HG02973 (cell line): Measurements from ENCODE around the gene GALNT7.
A peak's percentile ranks its signal among the peaks of the same experiment; 100 is the strongest.
"Not testable (repeated sequence)": the region's sequence is repeated elsewhere in the genome, so short reads cannot be mapped to it uniquely, and the experiment has no call there.

Experiments
- ATAC-seq: cut with Tn5 transposase; IDR thresholded peaks from one replicate; pipeline ENCODE4 v1.9.1; 2021; ENCODE audit warnings: moderate library complexity; ENCODE audit not compliant: unreplicated experiment

GALNT7 gene, protein sequence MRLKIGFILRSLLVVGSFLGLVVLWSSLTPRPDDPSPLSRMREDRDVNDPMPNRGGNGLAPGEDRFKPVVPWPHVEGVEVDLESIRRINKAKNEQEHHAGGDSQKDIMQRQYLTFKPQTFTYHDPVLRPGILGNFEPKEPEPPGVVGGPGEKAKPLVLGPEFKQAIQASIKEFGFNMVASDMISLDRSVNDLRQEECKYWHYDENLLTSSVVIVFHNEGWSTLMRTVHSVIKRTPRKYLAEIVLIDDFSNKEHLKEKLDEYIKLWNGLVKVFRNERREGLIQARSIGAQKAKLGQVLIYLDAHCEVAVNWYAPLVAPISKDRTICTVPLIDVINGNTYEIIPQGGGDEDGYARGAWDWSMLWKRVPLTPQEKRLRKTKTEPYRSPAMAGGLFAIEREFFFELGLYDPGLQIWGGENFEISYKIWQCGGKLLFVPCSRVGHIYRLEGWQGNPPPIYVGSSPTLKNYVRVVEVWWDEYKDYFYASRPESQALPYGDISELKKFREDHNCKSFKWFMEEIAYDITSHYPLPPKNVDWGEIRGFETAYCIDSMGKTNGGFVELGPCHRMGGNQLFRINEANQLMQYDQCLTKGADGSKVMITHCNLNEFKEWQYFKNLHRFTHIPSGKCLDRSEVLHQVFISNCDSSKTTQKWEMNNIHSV

DNA sequence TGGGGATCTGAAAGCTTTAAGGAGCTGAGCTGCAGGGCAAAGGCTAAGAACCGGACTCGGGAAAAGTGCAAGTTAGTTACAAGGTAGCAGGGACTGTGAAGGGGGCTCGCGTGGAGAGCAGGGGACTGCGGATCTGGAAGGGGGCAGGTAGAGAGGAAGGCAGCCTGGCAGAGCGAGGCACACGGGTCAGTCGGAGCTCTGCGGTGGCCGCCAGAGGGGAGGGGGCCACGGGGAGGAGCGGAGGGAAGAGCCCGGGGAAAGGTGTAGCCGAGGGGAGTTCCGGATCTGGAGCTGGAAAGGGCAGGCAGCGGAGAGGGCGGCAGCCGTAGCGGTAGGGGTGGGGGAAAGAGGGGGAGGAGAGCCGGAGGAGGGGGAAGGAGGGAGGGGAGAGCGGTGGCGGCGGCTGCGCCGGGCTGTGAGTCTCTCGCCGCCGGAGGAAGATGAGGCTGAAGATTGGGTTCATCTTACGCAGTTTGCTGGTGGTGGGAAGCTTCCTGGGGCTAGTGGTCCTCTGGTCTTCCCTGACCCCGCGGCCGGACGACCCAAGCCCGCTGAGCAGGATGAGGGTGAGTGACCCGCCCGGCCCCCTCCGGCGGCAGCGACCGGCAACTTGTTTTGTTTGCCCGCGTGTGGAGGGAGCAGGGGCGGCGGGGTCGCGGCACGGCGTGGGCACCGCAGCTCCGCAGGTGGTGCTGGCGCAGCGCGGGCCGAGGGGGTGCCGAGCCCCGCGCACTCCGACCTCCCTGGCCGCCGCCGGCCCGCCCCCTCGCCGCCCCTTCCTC lies at the start of gene GALNT7:
Gene GALNT7 (plus strand): TSS at position 416 of the 782 bp plus-strand sequence. CDS start 25 bp downstream, at position 441.
- ATAC-seq, result peak; percentile 32

DNA sequence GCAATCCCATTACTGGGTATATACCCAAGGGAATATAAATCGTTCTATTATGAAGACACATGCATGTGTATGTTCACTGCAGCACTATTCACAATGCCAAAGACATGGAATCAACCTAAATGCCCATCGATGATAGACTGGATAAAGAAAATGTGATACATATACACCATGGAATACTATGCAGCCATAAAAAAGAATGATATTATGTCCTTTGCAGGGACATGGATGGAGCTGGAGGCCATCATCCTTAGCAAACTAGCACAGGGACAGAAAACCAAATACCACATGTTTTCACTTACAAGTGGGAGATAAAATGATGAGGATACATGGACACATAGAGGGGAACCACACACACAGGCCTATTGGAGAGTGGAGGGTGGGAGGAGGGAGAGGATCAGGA lies 49.8 kb upstream of the GALNT7 start:
- ATAC-seq, result not testable (repeated sequence)

DNA sequence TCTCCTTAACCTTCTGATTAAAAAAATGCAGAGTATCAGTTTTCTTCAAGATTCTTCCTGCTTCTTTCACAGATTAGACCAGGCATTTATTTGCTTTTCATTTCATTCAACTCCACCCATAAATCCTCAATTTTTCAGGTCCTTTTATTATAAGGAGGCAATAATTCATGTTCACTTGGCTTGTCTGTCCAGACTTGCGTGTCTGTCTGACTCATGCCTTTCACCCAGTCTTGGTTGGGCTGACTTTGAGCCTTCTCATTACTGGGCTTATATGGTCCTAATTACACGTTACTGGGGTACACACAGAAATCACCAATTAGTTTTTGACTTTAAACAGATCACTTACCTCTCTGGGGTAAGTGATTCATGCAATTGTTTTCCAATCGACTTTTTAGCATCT lies 48.8 kb upstream of the GALNT7 start:
- no peak for ATAC-seq

DNA sequence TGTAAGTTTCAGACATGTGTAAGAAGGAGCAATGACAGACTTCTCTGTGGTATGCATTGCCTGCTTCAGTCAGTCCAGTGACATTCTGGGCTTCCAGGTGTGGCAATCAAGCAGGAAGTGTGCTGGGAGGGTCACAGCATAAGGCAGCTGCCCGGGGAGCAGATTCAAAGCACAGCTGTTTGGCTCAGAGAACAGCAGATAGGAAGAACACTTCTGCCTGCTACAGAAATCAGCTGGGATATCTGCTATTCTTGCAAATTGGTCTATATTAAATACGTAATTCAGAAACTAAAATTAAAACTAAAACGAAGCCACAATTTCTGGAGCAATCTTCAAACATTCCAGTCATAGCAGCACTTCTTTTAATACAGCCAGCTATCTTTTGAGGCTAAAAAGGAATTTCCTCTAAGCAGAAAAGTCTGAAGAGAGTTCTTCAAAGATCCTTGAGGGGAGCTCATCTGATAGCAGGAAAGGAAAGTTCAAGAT lies 47.5 kb upstream of the GALNT7 start:
- ATAC-seq, result peak; percentile 99

DNA sequence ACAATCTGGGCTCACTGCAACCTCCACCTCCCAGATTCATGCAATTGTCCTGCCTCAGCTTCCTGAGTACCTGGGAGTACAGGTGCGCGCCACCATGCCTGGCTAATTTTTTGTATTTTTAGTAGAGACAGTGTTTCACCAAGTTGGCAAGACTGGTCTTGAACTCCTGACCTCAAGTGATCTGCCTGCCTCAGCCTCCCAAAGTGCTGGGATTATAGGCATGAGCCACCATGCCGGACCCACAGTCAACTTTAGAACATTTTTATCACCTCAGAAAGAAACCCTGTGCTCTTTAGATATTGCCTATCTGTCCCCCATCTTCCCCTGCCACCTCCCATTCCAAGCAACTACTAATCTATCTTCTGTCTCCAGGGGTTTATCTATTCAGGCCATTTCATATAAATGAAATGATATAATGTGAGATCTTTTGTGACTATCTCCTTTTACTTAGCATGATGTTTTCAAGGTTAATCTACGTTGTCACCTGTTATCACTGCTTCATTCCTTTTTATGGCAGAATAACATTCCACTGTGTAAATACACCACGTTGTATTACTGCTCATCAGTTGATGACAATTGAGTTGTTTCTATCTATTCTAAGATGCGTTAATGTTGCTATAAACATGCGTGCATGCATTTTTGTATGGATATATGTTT lies 44.3 kb upstream of the GALNT7 start:
- no peak for ATAC-seq

DNA sequence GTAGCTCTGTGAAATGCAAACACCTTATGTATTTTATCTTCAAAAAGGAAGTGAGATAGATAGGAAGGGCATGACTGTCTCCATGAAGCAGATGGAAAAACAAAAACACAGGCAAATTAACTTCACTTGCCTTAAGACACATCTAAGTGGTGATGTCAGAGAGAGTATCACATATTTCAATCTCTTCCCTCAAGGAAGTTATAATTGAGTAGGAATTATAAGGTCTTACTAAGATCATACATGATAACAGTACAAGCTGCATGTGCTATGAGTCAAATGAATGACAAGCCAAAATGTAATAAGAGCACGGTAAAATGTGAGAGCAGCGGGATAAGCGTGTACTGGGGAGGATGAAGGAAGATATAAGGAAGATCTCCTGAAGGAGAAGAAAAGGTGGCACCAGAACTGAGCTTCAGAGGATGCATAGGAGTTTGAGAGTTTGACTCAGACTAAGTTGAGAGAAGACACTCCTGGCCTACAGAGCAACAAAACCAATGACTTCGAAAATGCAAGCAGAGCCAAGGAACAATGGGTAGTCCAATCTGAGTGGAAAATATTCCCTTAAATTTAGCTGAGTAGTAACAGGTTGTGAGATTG lies 43.3 kb upstream of the GALNT7 start:
- ATAC-seq, result no peak

DNA sequence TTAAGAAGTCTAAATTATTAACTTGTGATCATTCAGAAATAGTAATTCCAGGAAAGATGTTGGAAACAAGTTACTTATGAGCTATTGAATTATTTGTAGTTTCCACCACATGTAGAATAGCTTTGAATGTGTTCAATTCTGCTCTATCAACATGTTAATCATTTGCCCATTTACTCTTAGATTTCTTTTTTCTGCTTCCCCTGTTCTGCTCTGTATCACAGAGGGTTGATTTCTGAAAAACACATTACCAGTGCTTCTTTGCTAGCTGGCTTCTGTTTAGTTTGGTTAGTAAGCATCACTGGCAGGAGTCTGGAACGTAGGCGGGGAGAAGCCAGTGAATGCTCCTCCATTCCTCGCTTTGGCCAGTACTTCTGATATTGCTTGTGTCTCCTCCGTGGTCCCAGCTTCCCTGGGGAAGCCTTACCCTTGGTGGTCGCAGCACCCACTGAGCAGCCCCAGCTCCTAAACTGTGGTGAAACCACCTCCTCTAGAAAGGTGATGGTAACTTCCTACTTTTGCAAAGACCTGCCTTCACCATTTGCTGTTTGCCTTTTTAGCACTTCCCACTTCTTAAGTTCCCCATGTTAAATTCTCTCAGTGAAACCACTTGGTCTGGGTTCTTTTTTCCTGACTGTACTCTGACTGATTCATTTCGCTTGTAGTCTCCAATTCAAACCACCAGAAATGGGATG lies 40.3 kb upstream of the GALNT7 start:
- no peak for ATAC-seq

DNA sequence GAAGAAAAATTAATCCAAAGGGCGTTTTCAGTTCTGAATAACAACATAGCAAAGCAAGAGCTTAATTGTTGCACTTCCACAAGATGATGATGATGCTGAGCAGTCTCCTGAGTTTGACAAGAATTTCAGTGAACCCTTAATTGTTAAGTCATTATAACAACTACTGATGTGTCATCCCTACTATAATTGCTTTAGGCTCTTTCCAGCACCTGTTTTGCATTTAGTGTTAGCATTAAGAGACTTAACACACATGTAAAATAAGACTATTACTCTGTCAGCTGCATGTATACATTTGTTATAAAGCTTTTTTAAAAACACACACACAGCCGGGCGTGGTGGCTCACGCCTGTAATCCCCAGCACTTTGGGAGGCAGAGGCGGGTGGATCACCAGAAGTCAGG lies 37.9 kb upstream of the GALNT7 start:
- no peak for ATAC-seq

DNA sequence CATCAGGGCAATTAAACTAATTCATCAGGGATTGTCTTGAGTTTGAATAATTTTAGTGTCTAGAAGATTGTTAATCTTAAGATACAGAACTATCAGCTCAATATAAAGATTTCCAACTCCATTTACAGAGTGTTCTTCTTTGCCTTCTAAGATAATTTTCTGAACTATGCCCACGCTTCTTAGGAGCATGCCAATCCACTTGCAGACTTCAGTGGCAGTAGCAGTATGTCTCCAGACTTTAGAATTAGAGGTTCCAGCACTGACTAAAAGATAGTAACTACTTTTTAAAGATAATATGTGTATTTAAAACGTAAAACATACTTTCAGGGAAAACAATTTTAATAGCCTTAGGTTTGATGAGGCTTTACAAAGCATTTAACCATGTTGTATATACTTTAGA lies 34.2 kb upstream of the GALNT7 start:
- no peak for ATAC-seq

DNA sequence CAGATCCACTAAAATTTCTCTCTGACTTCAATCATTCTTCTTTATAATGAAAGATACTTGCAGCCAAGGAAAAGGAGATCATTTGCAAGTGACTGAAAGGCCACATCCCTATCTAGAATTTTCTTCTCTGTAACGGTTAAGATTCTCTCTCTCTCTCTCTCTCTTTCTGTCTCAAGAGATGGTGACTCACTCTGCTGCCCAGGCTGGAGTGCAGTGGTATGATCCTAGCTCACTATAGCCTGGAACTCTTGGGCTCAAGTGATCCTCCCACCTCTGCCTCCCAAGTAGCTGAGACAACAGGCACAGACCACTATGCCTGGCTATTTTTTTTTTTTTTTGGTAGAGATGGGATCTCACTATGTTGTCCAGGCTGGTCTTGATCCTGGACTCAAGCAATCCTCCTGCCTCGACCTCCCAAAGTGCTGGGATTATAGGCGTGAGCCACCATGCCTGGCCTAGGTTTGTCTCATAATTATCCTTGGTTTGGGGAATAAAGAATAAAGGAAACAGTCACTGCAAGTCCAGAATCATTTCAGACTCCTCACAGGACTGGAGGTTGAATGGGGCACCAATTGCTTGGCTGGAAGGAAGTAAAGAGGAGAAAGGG lies 33.3 kb upstream of the GALNT7 start:
- ATAC-seq, result no peak

DNA sequence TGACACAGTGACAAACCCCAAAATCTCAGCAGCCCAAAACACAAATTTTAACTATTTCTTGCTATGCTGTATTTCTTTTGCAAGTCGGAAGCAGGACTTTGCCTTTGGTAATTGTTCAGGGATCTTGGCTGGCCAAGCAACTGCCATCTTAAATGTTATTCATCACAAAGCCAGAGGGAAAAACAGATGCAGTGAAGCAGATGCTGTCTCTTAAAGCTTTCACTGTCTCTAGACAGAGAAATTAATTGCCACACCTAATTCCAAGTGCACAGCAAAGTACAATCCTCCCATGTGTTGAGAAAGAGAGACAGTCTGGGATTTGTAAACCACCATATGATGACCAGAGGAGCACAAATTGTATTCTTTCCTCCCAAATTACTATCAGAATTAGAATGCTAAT lies 30.0 kb upstream of the GALNT7 start:
- no peak for ATAC-seq

DNA sequence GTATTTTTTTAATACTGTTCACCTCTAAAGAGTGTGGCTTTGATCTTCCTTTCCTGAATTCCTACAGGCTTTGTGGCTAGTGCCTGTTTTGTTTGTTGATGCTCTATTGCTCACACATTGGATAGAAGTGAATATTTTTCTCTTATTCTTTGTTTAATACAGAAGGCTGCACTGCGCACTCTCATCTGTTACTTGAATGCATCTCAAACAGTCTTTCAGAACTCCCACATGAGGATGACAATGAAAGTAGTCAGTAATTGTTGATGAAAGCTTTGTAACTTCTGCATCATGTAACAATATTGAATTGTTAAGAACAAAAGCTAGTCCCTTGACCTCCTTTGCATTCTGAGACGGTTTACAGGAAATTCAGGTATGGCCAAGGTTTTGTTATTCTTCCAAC lies 29.1 kb upstream of the GALNT7 start:
- no peak for ATAC-seq

DNA sequence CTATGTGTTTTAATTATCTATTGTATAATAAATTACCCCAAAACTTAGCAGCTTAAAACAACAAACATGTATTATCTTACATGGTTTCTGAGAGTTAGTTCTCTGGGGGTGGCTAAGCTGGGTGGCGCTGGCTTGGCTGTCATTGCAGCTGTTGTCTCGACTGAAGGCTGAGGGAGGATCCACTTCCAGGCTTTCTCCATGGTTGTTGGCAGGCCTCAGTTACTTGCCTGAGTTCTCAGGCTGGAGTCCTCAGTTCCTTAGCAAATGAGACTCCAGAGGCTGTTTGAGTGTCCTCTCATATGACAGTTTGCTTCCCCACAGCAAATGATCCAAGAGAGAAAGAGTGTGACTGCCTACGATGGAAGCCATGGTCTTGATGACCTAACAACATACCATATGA lies 23.5 kb upstream of the GALNT7 start:
- no peak for ATAC-seq

DNA sequence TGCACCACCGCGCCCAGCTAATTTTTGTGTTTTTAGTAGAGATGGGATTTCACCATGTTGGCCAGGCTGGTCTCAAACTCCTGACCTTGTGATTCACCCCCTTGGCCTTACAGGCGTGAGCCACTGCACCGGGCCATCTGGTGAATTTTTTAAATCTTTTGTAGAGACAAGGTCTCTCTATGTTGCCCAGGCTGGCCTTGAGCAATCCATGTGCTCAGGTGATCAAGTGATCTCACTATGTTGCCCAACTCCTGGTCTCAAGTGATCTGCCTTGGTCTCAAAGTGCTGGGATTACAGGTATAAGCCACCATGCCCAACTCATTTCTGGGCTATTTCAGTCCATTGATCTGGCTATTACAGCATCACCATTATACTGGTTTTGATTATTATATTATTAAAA lies 22.2 kb upstream of the GALNT7 start:
- ATAC-seq, result no peak

DNA sequence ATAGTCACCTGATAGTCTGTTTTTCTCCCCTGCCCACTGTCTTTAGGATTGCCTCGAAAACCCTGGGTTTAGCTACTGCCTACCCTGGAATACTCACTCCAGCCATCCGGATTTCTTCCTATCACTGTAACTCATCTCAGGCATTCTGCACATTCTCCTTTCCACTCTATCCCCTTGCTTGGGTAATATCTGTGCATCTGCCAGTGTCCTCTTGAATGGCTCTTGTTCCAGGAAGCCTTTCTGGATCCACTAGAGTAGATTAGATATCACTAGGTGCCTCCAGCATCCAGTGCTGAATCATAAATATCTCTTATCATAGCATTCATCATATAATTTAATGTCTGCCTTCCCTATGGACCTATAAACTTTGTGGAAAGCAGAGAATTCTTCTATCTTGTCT lies 17.1 kb upstream of the GALNT7 start:
- no peak for ATAC-seq

DNA sequence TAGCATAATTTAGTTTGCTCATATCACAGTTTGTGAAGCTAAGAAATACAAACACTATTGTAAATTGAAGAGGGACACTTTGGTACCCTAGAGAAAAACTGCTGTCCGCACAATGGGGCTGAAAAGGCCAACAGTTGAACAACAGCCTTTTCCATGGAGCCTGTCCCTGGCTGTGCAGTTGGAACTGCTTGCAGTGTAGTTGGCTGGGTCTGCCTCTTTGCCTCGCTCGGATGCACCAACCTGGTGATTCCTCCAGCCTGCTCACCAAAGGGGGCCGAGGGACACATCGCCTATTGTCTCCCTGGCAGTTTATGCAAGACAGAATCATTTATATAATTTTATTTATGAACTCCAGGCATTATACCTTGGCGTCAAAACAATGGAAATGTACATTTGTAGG lies 16.5 kb upstream of the GALNT7 start:
- no peak for ATAC-seq

DNA sequence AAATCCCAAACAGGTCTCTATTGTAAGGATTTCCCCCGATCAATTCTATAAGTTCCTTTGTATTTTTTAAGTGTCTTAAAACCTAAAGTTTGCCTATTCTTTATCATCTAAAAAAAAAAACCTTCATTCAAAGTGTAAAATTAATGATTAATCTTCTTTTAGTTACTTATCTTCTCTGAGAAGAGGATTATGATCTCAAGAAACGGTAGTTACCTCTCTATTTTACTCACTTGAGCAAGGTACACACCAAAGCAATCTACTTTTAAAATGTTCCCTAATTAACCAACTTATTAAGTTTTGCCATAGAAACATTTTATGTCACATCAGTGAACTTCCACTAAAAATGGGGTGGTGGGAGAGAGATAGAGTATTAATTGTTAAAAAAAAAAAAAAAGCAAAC lies 15.2 kb upstream of the GALNT7 start:
- no peak for ATAC-seq

DNA sequence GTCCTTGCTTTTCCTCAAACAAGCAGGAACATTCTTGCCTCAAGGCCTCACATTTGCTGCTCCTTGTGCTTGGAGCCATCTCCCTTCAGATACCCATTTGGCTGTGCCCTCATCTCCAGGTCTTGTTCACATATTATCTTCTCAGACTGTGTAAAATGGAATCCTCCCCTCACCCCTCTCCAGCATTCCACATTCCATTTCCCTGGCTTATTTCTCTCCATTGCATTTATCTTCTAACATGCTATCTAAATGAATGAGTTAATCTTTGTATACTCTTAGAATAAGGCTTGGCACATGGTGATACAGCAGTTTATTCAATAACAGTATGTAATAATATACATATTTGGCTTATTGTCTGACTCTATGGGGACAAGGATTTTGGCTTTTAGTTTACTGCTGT lies 8.8 kb upstream of the GALNT7 start:
- ATAC-seq, result no peak

DNA sequence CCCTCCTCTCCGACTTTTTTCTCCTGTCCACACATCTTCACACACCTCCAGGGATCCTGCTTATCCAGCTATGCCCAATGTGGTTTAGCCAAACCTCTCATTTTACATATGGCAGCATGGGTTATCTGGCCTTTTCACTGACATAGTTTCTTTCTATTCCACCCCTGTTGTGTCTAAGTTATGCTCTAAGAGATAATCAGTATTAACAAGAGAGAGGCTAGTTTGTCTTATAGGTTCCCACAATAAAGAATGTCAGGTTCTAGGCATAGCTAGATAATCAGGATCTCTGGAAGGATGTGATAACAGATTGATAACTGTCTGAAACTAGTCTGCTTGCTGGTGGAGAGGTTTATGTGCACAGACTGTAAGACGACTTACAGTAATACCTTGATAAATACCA lies 7.7 kb upstream of the GALNT7 start:
- ATAC-seq, result no peak

DNA sequence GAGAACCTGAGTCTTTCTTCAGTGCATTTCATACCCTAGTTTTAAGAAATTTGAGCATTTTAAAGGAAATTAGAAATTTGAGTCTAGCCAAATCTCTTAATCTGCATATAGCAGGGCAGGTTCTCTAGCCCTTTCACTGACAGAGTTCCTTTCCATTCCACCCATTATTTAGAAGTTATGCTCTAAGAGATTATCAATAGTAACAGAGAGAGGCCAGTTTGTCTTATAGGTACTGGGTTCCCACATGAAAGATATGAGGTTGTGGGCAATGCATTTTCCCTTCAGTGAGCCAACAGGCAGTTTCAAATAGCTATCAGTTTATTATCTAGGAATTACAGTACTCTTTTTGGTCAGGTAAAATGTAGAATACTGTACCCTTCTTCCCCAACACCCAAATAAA lies 7.3 kb upstream of the GALNT7 start:
- ATAC-seq, result no peak
